GM19238 (cell line): ENCODE data around the gene KPTN.

ENCODE experiments used
- DNase-seq: peaks from one replicate; pipeline ENCODE4 v3.0.0; 2011; ENCODE audit warnings: low spot score; ENCODE audit not compliant: insufficient read length

The KPTN gene

DNA sequence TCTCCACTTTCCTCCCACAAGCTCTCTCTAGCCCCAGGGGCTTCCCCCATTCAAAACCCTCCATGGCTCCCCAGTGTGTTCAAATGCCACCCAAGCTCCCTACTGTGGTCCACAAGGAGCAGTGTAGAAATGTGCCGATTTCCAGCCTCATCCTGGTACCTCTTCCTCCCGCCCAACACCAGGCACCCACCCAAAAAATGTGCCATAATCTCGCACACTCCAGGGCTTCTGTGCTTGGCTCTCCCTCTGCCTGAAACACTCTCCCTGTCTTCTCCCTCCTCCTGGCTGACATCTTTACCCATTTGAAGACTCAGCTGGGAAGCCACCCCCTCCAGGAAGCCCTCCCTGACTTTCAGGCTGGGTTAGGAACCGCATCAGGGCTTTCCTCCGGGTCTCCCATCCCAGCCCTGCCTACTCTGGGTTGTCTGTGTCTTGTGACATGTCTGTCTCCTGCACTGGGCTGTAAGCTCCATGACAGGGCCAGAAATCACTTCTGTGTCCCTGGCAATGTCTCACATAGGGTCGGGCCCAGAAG, 48.1 kb downstream of the KPTN start:
- no peak for DNase-seq

GRCh38 chr19:47435196-47435595, 48.8 kb downstream of the KPTN start:
- no peak for DNase-seq

DNA sequence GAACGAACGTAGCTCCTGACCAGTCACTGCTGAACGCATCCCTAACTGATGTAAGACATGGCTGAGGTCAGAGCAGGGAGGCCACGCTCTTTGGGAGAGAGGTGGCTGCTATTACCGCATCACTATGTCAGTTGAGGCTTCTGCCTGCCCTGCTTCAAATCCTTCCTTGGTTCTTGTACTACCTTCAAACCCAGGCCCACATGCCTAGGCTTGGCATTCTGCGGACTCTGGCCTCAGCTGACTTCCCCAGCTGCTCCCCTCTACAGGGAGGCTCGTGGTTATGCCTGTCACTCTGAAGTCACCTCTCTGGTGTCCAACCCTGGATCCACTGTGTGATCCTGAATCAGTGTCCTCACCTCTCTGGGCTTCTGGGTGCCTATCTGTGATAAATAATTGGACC, 49.9 kb downstream of the KPTN start:
- DNase-seq, result no peak

DNA sequence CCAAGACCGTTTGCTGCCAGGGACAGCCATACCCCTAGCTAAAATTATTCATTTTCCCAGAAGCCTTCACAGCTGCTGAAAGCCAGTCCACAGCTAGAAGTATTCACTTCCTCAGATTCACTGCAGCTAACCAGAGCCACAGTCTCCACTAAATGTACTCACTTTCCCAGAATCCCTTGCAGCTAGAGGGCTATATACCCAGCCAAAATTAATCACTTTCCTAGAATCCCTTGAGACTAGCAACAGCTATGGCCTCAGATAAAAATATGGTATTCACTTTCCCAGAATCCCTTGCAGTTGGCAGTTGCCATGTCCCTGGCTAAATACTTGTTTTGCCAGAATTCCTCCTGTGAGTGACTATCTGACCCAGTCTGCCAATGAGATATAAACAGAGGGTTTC, 50.9 kb downstream of the KPTN start:
- DNase-seq, result no peak

DNA sequence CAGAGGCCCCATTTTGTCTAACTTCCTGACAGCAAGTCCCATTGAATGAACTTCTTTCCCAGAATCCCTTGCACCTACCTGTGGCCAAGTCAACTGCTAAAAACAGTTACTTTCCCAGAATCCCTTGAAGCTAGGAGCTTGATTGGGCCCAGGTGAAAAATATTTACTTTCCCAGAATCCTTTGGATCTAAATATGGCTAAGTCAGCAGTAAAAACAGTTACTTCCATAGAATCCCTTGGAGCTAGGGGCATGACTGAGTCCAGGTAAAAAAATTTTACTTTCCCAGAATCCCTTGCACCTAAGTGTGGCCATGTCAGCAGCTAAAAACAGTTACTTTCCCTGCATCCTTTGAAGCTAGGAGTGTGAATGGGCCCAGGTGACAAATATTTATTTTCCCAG, 51.5 kb downstream of the KPTN start:
- DNase-seq, result no peak

DNA sequence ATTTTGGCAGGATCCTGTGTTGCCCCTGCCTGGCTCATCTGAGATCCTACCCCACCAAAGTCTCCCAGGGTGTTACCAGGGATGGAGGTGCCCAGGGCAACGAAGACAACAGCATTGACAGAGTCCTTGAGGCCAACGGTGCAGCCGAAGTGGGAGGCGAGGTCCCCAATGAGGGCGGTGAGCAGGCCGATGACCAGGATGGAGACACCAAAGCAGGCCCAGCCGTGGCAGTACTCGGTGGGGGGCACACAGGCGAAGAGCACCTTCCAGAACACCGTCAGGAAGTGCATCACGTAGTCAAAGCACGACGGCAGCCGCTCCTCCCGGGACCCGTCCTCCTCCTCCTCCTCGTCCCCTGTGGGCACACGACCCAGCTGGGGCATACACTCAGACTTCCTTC, 51.9 kb downstream of the KPTN start:
- no peak for DNase-seq

GRCh38 chr19:47430041-47430802, 53.8 kb downstream of the KPTN start:
- no peak for DNase-seq

- no peak for DNase-seq
Measured at GRCh38 chr19:47429140-47429793, 54.8 kb downstream of the KPTN start.

- DNase-seq, result peak; percentile 72
Measured at GRCh38 chr19:47428177-47428894, 55.7 kb downstream of the KPTN start.

DNA sequence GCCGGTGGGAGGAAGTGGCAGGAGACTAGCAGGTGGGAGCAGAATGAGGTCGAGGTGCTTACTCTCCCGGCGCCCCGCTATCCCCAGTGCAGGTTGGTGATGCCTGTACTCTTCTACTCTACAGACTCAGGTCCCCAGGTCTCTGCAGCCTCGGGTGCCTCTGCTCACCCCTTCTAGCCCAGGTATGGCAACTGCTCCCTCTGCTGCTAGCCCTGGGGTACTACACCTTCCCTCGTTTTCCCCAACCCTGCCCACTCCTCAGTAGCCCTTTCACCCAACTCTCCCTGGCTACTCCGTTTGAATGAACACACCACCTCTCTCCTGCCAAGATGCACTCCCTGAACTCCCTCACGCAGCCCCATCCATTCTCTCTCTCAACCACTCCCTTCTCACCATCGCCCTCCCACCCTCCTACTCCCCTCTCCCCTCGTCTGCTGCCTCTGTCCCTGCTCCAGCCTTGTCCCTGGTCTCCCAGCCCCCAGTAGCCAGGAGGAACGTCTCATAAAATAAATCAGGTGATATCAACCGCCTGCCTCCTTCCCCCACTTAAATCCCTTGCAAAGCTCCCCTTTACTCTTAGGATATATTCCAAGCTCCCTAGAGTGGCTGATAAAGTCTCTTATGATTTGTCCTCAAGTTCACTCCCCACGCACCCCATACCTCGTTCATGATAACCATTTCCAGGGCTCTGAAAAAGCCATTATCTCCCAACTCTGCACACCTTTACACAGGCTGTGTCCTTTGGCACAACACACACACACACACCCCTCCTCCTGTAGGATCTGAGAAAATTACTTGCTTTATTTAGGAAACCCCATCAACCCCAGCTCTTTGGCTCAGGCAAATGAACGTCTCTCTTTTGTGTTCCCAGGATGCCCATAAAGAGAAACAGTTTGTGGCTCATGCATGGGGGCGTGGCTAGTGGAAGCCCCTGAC, 56.5 kb downstream of the KPTN start:
- peak; percentile 82 for DNase-seq
